Thyroid gland (tissue), 4 donors: ENCODE data around the gene DGCR2.

Experiments
- CTCF ChIP-seq, 6 experiments: fragments of 200-600 bp in 3 of 6; fragments of 450-650 bp in 3 of 6; sonication (generic) in 3 of 6; IDR thresholded peaks; one replicate each; pipeline ENCODE4 v1.5.1; 2016 to 2019; ENCODE audit warnings: antibody characterized with exemption in 6 of 6, mild to moderate bottlenecking in 2 of 6, inconsistent platforms in 1 of 6, moderate library complexity in 1 of 6
- POLR2A ChIP-seq, 2 donors: fragments of 450-650 bp; IDR thresholded peaks; one replicate each; pipeline ENCODE4 v1.6.1; 2017; ENCODE audit warnings: antibody characterized with exemption in 2 of 2, mild to moderate bottlenecking in 2 of 2, moderate library complexity in 1 of 2

- no peak for TF ChIP-seq CTCF (IDR thresholded peaks at IDR 0.05)
- TF ChIP-seq POLR2A (IDR thresholded peaks at IDR 0.05): no peak
These were observed 35.3 kb downstream of the DGCR2 start for GRCh38 chr22:19086896-19087295.
